ENCODE measurements around the gene ANKRD34B.

- TF ChIP-seq CTCF (IDR thresholded peaks at IDR 0.05) (no peak), POLR2A (IDR thresholded peaks at IDR 0.05) (no peak)
Observed at GRCh38 chr5:80569961-80570786, at the start of gene ANKRD34B.

Measured in adrenal gland (tissue), 5 donors.